ENCODE data around the gene C7orf25.
A peak's percentile ranks its signal among the peaks of the same experiment; 100 is the strongest.

C7orf25 gene

DNA sequence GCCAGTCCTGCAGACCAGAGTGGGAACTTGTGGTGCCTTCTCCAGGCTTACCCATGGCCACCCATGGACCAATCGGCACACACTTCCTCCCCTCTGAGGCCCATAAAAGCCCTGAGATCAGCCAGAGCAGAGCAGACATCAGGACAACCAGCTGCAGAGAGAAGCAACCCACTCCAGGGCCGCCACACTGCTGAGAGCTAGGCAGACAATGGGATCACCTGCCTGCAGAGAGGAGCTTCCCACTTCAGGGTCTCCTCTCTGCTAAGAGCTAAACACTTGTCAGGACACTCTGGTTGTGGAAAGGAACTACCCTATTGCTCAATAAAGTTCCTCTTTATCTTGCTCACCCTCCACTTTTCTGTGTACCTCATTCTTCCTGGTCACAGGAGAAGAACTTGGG, 34.0 kb downstream of the C7orf25 start:
- no peak for DNase-seq (ENCODE audit: low read depth in 2 of 2)

DNA sequence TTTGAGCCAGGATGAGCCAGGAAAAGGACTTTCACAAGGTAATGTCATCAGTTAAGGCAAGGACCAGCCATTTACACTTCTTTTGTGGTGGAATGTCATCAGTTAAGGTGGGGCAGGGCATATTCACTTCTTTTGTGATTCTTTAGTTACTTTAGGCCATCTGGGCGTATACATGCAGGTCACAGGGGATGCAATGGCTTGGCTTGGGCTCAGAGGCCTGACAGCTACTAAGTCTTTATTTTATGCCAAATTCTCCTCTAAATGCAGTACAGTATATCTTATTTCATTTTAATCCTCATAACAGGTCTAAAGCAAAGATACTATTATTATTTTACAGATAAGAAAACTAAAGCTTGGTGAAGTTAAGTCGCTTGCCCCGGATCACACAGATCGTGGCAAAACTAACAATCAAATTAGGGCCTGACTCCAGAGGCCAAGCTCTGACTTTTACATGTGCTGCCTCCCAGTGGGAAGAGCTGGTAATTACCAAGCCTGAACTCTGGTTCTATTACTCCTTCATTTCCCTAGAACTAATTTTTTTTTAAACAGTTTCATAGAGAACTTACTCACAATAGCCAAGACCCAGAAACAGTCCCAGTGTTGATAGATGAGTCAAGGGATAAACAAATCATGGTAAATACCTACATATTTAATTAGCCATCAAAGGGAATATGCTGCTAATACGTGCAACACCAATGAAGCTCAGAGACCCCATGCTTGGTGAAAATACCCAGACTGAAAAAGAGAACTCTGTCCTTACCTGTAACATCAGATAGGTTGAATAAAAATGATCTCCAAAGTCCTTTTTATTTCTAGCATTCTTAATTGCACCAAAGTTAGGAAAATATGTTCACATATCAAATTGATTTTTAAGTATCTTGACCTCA, 35.4 kb downstream of the C7orf25 start:
- peak; percentile 39 to 68 for DNase-seq (ENCODE audit: low read depth in 2 of 2)

DNA sequence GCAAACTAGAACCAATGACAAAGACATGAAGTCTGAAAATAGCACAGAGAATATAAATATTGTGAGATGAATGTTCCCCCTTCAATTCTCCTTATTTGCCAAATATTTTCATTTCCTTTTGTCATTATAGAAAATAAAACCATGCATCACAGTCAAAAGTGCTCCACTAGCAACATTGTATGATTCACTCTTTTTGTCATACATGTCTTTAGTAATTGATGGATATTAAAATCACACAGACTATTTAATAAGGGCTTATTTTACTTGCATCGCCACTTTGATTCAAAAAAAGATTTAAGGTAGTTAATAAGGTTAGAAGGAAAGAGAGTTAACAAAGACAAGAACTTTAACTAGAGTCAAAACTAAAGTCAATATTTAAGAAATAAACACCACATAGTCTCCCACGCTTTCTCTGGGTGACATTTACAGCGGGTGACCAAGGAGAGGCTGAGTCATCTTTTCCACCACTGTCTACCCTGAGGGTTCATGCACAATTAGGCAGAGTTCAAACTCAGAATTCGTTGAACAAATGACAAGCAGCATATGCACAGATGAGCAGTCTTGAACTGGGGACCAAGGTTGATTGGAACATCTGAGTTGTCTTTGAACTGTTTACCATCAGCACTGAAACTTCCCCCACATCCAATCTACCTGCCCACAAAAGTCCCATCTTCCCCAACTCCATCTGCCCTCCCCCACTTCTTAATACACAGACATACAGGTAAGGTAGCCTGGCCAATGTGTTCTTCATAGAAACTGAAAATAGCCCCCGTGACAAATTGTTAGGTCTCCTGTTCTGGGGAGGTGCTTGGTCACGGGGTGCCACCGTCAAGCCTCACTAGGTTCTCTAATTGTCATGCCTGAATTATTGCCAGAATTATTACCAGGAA, 42.5 kb downstream of the C7orf25 start:
- DNase-seq (ENCODE audit: low read depth in 2 of 2): peak; percentile 26

DNA sequence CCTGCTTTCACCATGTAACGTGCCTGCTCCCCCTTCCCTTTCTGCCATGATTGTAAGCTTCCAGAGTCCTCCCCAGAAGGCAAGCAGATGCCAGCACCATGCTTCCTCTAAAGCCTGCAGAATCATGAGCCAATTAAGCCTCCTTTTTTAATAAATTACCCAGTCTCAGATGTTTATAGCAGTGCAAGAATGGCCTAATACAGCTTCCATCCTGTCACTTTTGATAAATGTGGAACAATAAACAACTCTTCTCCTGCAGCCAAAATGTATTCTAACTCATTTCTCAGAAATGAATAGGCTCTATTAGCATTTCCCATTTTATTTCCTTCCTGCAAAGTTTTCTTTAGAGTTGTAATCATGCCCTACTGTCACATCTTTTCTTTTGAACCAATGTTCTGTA, 43.4 kb downstream of the C7orf25 start:
- DNase-seq (ENCODE audit: low read depth in 2 of 2): no peak
